Stimulated activated CD4-positive, alpha-beta T cell treated with anti-CD3 and anti-CD28 coated beads, Interleukin-2, amount 100 ng/mL, for 48 hours (primary cell): ENCODE data around the gene EVC2.

Source experiments
- DNase-seq, 2 donors: peaks; one replicate each; pipeline ENCODE4 v3.0.0-alpha.2; 2020

EVC2 gene

DNA sequence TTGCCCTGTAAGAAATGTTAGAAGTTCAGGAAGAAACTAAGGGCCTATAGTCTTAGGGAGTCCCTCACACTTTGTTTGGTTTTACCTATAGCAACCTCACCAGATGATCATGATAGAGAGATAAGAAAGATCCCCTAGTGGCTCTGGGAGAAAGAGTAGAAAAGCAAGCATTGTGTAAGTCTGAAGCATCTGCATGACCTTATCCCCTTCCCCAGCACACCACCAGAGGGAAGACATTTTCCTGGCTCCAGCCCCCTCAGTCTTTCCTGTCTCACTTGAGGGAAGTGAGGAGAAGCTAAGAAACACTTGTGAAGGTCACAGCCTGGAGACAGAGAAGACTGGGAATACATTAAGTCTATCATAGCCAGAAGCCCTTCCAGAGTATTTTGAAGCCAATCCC, 154.0 kb downstream of the EVC2 start:
- DNase-seq, result no peak

DNA sequence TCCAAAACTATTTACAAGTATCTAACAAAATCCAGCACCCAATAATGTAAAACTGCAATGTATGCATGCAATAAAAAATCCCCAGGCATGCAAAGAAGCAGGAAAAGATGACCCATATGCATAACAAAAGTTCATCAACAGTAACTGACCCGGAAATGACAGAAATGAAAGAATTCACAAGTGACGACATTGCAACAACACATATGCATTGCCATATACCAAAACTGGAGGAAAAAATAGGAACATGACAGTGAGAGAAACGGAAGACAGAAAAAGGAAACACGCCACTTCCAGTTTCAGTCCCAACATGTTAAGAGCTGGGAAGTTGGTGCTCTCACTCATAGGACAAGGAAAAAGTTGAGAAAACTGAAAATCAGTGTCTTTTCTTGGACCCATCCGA, 154.6 kb downstream of the EVC2 start:
- no peak for DNase-seq

DNA sequence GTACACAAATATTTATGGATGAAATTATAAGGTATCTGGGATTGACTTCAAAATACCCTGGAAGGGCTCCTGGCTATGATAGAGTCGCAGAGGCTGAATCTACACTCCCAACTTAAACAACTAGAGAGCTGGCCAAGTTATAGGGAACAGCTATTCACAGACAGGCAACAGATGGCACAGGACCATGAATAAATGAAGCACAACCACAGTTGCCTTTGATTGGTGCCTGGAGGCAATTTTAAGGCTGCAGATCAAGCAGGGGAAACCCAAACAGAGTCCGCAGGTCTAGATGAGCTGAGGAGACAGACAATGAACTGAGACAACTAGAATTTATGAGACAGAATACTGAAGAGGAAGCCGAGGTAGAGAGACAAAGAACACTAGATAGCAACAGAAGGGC, 155.9 kb downstream of the EVC2 start:
- no peak for DNase-seq

DNA sequence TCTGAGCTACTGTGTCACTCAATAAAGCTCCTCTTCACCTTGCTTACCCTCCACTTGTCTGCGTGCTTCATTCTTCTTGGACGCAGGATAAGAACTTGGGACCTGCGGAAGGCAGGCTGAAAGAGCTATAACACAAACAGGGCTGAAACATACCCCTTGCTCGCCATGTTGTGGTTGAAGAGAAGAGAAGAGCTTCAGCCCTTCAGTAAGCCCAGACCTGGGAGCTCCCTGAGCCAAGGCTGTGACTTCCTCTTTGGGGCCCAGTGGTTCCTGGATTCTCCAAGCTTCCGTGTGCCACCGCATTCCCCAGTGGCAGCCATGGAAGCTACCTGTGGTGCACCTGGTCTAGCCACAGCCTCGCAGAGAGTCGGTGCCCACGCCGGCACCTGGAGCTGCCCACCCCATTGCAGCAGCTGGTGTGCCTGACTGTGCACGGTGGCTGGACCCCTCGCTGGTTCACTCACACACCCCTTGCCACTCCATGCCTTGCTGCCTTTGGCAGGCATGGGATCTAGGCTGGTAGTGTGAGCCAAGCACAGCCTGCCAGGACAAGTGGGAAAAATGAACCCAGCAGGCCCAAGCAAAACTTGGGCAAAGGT, 160.6 kb downstream of the EVC2 start:
- no peak for DNase-seq

DNA sequence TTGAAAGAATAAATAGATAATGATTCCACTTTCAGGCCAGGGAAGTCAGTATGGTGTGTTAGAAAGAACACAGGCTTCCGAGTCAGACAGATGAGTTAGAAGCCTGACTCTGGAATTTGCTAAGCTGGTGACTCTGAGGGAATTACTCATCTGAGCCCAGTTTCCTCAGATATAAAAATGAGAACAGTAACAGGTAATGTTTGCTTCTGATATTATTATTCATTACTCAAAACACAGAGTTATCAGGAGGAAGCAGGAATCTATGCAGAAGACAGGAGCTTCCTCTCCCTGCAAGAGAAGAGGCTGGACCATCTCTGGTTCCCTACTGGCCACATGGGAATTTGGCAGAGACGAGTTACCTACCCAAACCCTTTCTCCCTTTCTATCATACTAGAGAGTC, 163.1 kb downstream of the EVC2 start:
- no peak for DNase-seq

DNA sequence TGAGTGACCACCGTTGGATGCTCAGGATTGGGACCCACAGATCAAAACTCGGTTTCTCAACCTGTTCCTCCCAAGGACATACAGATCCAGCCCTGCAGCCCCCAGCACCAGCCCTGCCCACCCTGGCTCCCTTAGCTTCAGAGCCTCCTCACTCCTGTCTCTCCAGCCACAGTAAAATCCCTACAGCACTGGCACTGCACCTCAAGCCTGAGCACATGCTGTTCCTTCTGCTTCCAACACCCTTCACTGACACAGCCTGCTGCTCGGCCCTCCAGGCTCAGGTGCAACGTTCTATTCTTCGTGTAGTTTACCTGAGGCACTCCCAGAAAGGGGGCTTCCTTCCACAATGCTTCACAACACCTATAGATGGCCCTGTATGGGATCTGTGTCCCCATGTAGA, 163.6 kb downstream of the EVC2 start:
- no peak for DNase-seq

DNA sequence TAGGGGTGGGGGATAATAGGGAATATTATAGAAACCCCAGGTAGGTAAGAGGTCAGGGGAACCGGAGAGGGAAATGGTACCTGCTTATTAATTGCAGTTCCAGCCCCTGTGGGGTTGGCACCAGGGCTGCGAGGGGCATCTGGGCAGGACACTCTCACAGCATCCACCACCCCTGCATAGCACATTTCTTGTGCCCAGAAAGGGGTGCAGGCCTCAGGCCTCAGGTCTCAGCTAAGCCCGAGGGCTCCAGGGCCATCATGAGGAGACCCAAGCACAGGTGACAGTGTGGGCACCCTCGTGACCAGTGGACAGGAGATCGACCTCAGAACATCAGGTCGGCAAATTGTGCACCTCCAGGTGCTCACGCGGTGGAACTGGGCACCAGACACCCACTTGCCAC, 164.7 kb downstream of the EVC2 start:
- no peak for DNase-seq

DNA sequence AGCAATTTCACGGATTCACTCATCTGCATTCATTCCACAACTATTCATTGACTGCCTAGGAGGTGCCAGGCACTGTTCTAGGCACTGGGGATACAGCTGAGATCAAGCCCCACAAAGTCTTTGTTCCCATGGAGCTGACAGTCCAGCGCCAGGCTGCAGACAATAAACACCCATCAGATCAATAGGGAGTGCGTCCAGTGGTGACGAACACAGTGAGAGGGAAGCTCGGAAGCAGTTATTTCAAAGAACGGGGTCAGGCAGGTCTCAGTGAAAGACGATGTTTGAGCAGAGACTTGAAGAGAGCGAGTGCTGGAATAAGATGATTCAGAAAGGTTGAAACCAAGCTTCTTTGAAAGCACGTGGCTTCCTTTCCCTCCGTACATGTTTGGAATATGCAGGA, 167.2 kb downstream of the EVC2 start:
- DNase-seq, result no peak

DNA sequence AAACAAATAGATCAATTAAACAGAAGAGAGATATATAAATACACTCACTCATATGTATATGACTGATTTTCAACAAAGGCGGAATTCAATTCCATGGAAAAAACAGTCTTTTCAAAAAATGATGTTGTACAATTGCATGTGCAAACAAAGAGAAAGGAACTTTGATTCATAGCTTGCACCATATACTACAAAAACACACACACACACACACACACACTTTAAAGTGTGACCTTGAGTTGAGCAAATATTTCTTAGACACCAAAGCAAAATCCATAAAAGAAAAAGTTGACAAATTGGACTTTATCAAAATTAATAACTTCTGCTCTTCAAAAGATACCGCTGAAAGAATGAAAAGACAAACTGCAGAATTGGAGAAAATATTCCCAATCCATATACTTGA, 168.8 kb downstream of the EVC2 start:
- no peak for DNase-seq

DNA sequence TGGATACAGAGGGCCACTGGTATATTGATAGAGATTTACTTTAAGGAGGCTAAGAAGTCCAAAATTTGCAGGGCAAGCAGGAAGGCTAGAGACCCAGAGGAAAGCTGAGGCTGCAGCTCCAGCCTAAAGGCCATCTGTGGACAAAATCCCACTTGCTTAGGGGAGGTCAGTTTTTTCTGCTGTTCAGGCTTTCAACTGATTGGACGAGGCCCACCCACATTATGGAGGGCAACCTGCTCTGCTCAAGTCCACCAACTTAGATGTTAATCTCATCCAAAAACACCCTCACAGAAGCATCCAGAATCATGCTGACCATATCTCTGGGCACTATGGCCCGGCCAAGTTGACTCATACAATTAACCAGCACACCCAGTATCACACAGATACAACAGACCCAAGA, 176.3 kb downstream of the EVC2 start:
- DNase-seq, result no peak

DNA sequence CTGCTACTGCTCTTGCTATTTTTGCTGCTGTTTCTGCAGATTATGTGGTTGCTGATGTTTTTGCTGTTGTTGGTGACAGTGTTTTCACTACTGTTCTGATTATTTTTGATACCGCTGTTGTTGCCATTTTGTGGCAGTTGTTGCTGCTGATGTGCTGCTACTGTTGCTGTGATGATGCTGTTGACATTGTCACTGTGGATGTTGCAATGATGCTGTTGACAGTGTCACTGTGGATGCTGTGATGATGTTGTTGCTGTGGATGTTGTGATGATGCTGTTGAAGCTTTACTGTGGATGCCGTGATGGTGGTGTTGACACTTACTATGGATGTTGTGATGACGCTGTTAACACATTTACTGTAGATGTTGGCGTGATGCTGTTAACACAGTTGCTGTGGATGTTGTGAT, 180.3 kb downstream of the EVC2 start:
- DNase-seq, result no peak

DNA sequence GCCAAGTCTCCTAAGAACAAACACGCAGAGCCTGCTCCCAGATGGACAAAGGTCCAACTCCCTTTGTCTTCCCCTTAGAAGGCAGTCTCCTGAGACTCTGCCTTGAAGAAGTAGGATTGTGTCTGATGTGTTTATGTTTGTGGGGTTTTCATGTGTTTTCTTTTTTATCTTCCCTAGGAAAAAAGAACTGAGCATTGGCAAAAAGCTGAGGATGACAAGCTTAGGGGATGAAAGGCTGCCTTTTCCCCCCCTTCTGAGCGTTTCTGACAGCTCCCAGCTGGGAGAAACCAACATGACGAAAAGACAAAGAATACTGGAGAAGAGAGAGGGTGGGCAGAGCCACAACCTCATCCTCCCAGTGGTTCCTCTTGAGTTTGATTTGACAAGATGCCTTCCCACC, 181.1 kb downstream of the EVC2 start:
- no peak for DNase-seq

DNA sequence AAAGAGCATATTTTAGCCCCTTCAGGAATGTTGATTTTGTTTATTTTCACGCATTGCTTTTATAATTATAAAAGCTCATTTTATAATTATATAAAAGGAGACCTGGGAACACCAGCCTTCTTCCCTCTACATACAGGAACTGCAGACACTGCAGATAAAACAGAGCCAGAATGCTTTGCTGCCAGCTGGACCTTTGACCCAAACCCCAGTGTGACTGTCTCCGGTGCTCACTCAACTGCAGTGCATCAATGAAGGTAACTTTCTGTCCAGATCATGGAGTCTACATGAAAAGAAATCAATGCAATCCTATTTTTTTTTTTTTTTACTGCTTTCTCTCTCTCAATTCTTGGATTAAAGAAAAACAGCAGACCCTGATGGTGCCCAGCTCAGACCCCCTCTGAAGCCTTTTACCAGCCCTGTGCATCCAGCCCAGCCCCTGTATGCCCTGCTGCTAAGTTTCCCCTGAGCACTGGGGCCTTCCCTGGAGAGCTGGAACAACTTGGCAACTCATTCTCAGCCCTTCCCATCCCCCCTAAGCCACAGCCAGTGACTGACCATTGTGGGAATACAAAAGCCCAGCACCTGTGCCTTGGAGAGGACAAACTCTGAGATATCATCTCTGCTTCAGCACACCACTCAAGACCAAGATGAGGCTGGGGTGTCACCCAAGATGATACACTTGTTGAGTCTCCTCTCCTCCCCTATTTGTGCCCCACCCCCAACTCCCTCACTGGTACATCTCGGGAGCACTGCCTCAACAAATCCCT, 182.1 kb downstream of the EVC2 start:
- DNase-seq, result no peak

DNA sequence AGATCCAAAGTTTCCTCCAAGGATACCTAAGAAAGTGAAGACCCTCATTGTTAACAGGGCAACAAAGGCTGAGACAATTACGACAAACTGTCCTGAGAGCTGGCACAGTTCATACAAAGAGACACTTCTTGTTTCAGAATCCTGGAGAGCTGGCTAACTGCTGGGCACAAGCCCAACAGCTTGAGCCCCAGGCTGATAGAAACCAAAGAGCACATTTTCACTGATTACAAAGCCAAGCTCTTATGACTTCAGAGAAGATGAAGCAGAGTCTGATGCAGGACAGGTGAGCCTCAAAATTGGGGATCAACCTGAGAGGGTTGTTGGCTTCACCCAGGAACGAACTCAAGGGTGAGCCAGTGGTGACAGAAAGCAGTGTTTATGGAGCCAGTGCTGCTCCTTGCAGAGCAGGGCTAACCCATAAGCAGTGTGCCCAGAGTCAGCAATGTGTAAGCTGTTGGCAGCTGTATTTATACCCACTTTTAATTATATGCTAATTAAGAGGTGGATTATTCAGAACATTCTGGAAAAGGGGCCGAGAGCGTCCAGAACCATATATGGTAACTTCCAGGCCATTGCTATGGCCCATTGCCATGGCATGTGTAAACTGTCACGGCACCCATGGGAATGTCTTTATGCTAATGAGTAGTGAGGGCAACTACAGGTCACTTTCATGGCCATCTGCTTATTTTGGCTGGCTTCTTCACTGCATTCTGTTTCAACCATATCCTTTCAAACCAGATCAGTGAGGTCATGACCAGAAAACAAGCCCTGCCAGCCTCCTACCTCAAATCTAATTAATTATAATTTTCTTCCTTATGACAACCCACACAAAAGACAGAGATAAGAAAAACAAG, 183.7 kb downstream of the EVC2 start:
- DNase-seq, result no peak

DNA sequence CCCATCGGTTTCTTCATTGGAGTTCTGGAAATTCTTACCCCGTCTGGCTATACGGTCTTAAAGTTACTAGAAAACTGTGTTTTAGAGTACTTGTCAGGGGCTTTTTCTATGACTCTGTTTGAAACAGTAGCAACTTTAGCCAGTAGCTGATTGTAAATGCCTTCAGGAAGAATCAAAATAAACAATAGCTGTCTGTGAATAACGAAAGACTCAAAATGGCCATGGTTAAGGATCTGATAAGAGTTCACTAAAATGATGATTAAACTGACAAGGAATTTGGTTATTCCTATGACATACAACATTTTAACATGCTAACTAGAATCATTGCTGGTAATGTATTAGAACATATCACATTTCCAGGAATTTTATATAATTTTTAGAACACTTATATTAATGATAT, 191.0 kb downstream of the EVC2 start:
- DNase-seq, result no peak

DNA sequence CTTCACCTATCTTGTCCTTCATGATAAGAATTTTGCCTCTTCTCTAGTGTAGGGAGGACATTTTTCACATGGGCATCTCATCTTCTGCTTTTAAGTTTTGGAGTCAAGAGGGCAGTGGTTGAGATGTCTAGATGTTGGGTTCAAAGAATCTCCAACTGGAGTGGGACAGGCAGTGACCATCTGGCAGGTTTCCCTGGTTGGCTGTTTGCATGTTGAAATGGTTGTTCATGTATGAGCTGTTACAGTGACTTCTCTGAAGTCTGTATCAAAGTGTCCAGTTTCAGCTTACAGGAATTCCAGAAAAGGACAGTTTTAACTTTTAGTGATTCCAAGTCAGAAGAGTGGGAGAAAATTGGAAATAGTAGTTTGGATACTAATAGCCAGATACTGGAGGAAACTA, 192.7 kb downstream of the EVC2 start:
- no peak for DNase-seq
